ENCODE data around the gene CEP112.

CEP112 gene

GRCh38 chr17:66025551-66025950, 166.4 kb downstream of the CEP112 start:
- no peak for ATAC-seq
- TF ChIP-seq GLIS3 (CRISPR knock-in tag; IDR thresholded peaks at IDR 0.05) (no peak), ZNF8 (CRISPR knock-in tag; IDR thresholded peaks at IDR 0.05) (no peak), TCF4 (CRISPR knock-in tag; IDR thresholded peaks at IDR 0.05; ENCODE audit: borderline replicate concordance) (no peak), ZFP30 (CRISPR knock-in tag; IDR thresholded peaks at IDR 0.05) (no peak), POU6F1 (CRISPR knock-in tag; IDR thresholded peaks at IDR 0.05; ENCODE audit: borderline replicate concordance, low read depth) (no peak), ARNTL (CRISPR knock-in tag; IDR thresholded peaks at IDR 0.05; ENCODE audit: borderline replicate concordance, low read depth) (no peak), CSDC2 (CRISPR knock-in tag; IDR thresholded peaks at IDR 0.05) (no peak), ESRRG (CRISPR knock-in tag; IDR thresholded peaks at IDR 0.05) (no peak)

- no peak for TF ChIP-seq ARNTL (CRISPR knock-in tag; IDR thresholded peaks at IDR 0.05; ENCODE audit: borderline replicate concordance, low read depth)
- no peak for TF ChIP-seq CSDC2 (CRISPR knock-in tag; IDR thresholded peaks at IDR 0.05)
- ATAC-seq = no peak
Measured at GRCh38 chr17:66021757-66022156, 170.2 kb downstream of the CEP112 start.

GRCh38 chr17:66018786-66019185, 173.1 kb downstream of the CEP112 start:
- no peak for ATAC-seq
- TF ChIP-seq CSRNP3 (CRISPR knock-in tag; IDR thresholded peaks at IDR 0.05) = no peak
- no peak for TF ChIP-seq BACH2 (CRISPR knock-in tag; IDR thresholded peaks at IDR 0.05; ENCODE audit: borderline replicate concordance)
- TF ChIP-seq CSDC2 (CRISPR knock-in tag; IDR thresholded peaks at IDR 0.05) = no peak
- no peak for TF ChIP-seq ZNF70 (CRISPR knock-in tag; IDR thresholded peaks at IDR 0.05)
- no peak for TF ChIP-seq ISL1 (CRISPR knock-in tag; IDR thresholded peaks at IDR 0.05)
- TF ChIP-seq ZNF8 (CRISPR knock-in tag; IDR thresholded peaks at IDR 0.05) = no peak
- no peak for TF ChIP-seq PPARA (CRISPR knock-in tag; IDR thresholded peaks at IDR 0.05; ENCODE audit: borderline replicate concordance)
- TF ChIP-seq SNAI2 (CRISPR knock-in tag; IDR thresholded peaks at IDR 0.05) = no peak
- TF ChIP-seq ZC3H10 (CRISPR knock-in tag; IDR thresholded peaks at IDR 0.05) = no peak
- no peak for TF ChIP-seq TCF4 (CRISPR knock-in tag; IDR thresholded peaks at IDR 0.05; ENCODE audit: borderline replicate concordance)
- TF ChIP-seq RARB (CRISPR knock-in tag; IDR thresholded peaks at IDR 0.05) = no peak

GRCh38 chr17:66016231-66016630, 175.7 kb downstream of the CEP112 start:
- ATAC-seq = no peak
- TF ChIP-seq CSRNP3 (CRISPR knock-in tag; IDR thresholded peaks at IDR 0.05) (no peak), ESRRG (CRISPR knock-in tag; IDR thresholded peaks at IDR 0.05) (no peak), ISL1 (CRISPR knock-in tag; IDR thresholded peaks at IDR 0.05) (no peak), PPARA (CRISPR knock-in tag; IDR thresholded peaks at IDR 0.05; ENCODE audit: borderline replicate concordance) (no peak), CSDC2 (CRISPR knock-in tag; IDR thresholded peaks at IDR 0.05) (no peak), POU6F1 (CRISPR knock-in tag; IDR thresholded peaks at IDR 0.05; ENCODE audit: borderline replicate concordance, low read depth) (no peak), ZNF565 (CRISPR knock-in tag; conservative IDR thresholded peaks at IDR 0.05; ENCODE audit: low read depth) (no peak), OSR1 (CRISPR knock-in tag; IDR thresholded peaks at IDR 0.05) (no peak), ZFP3 (CRISPR knock-in tag; IDR thresholded peaks at IDR 0.05) (no peak), SNAI2 (CRISPR knock-in tag; IDR thresholded peaks at IDR 0.05) (no peak), TOX (CRISPR knock-in tag; IDR thresholded peaks at IDR 0.05; ENCODE audit: borderline replicate concordance) (no peak), BACH2 (CRISPR knock-in tag; IDR thresholded peaks at IDR 0.05; ENCODE audit: borderline replicate concordance) (no peak), ZC3H10 (CRISPR knock-in tag; IDR thresholded peaks at IDR 0.05) (no peak), ZNF70 (CRISPR knock-in tag; IDR thresholded peaks at IDR 0.05) (no peak), RARB (CRISPR knock-in tag; IDR thresholded peaks at IDR 0.05) (no peak)

- TF ChIP-seq ZNF8 (CRISPR knock-in tag; IDR thresholded peaks at IDR 0.05) = peak; percentile 93
- TF ChIP-seq CSDC2 (CRISPR knock-in tag; IDR thresholded peaks at IDR 0.05) = no peak
- no peak for ATAC-seq
Measured at GRCh38 chr17:66008680-66009079, 183.3 kb downstream of the CEP112 start.
